Urothelium cell line (cell line): ENCODE measurements around the gene TNFRSF13B.
"Not testable (repeated sequence)": the region's sequence is repeated elsewhere in the genome, so short reads cannot be mapped to it uniquely, and the experiment has no call there.

Experiments used
- DNase-seq: peaks from one replicate; pipeline ENCODE4 v3.0.0; 2011; ENCODE audit warnings: low spot score, mixed read lengths
- FAIRE-seq: peaks from 2 replicates; lab custom pipeline; 2011; peaks lifted over from hg19 to GRCh38; lab: Jason Lieb, UNC

TNFRSF13B gene

GRCh38 chr17:16968786-16969185 lies 3.1 kb downstream of the TNFRSF13B start:
- FAIRE-seq = no peak

GRCh38 chr17:16962804-16963203 lies 9.1 kb downstream of the TNFRSF13B start:
- DNase-seq (no peak), FAIRE-seq (no peak)

More at GRCh38 chr17:16968786-16969185, 3.1 kb downstream of the TNFRSF13B start:
- no peak for DNase-seq

GRCh38 chr17:16961792-16962191 lies 10.1 kb downstream of the TNFRSF13B start:
- FAIRE-seq (no peak), DNase-seq (no peak)

GRCh38 chr17:16961022-16961421 lies 10.9 kb downstream of the TNFRSF13B start:
- not testable (repeated sequence) for DNase-seq, FAIRE-seq

GRCh38 chr17:16955011-16955410 lies 16.9 kb downstream of the TNFRSF13B start:
- DNase-seq = not testable (repeated sequence)

DNA sequence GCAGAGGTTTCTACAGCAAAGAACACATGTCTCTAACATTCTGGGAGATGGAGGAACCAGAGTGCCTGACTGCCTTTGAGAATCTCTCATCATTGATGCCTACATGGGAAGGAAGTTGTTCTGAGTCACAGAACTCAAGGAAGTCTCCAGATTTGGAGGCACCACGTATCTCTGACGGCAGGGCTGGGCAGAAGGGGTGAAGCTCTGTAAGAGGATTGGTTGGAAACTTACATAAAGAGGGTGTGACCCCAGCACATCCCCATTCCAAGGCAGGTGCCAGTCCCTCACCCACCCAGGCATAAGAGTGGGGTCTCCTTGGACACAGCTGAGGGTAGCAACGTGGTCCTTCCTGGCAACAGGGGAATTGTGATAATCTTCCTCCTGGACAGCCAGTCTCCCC lies 17.4 kb downstream of the TNFRSF13B start:
- DNase-seq = no peak

More at GRCh38 chr17:16955011-16955410, 16.9 kb downstream of the TNFRSF13B start:
- not testable (repeated sequence) for FAIRE-seq

DNA sequence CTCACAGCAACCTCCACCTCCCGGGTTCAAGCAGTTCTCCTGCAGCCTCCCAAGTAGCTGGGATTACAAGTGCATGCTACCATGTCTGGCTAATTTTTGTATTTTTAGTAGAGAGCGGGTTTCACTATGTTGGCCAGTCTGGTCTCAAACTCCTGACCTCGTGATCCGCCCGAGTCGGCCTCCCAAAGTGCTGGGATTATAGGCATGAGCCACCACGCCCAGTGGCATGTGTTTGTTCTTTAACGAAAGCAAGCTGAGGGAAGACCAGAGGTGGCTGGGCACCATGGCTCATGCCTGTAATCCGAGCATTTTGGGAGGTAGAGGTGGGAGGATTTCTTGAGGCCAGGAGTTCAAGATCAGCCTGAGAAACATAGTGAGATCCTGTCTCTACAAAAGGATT lies 18.1 kb downstream of the TNFRSF13B start:
- no peak for FAIRE-seq
- DNase-seq = no peak

More for the DNA sequence above, 17.4 kb downstream of the TNFRSF13B start:
- FAIRE-seq = no peak

DNA sequence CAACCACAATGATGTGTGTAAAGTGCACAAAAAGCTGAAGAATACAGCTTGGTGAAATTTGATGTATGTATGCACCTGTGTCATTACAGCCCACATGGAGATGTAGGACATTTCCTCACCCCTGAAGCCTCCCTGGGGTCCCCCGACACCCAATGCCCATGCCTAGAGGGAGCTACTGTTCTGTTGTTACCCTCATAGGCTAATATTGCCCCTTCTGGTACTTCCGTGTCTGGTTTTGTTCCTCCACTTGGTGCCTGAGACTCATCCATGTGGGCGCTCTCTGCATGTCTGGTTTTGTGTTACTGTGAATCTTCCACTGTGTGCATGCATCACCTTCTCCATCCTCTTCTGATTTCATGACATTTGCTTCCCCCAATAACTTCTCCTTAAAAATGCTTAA lies 18.6 kb downstream of the TNFRSF13B start:
- FAIRE-seq = no peak
- DNase-seq = no peak

DNA sequence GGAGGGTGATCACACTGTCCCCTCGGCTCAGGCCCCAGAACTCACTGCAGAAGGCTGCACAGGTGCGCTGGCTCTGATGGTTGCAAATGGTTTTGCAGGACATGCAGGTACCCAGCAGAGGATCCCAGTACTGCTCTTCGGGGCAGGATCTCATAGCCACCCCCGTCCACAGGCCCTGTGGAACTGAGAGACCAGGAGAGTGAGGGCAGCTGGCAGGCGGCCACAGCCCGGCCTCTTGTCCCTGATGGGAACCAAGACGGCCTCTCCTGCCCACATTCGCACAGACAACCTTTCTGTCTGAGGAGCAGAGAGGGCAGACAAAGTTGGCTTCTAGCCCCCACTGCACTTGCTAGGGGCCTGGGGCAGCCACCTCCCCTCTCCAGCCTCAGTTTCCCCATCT lies 19.5 kb downstream of the TNFRSF13B start:
- DNase-seq (no peak), FAIRE-seq (no peak)

- DNase-seq (no peak), FAIRE-seq (no peak)
Observed at GRCh38 chr17:16950488-16950887, 21.4 kb downstream of the TNFRSF13B start.

- FAIRE-seq = no peak
Observed at GRCh38 chr17:16948587-16949376, 23.1 kb downstream of the TNFRSF13B start.

DNA sequence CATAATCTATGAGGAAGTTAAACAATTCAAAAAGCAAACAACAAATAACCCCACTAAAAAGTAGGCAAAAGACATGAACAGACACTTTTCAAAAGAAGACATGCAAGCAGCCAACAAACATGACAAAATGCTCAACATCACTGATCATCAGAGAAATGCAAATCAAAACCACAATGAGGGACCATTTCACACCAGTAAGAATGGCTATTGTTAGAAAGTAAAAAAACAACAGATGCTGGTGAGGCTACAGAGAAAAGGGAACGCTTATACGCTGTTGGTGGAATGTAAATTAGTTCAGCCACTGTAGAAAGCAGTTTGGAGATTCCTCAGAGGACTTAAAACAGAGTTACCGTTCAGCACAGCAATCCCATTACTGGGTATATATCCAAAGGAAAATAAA lies 24.4 kb downstream of the TNFRSF13B start:
- FAIRE-seq (no peak), DNase-seq (no peak)

More at GRCh38 chr17:16948587-16949376, 23.1 kb downstream of the TNFRSF13B start:
- no peak for DNase-seq

GRCh38 chr17:16945663-16946218 lies 26.2 kb downstream of the TNFRSF13B start:
- DNase-seq = no peak
- no peak for FAIRE-seq

GRCh38 chr17:16945136-16945482 lies 26.8 kb downstream of the TNFRSF13B start:
- FAIRE-seq = no peak

DNA sequence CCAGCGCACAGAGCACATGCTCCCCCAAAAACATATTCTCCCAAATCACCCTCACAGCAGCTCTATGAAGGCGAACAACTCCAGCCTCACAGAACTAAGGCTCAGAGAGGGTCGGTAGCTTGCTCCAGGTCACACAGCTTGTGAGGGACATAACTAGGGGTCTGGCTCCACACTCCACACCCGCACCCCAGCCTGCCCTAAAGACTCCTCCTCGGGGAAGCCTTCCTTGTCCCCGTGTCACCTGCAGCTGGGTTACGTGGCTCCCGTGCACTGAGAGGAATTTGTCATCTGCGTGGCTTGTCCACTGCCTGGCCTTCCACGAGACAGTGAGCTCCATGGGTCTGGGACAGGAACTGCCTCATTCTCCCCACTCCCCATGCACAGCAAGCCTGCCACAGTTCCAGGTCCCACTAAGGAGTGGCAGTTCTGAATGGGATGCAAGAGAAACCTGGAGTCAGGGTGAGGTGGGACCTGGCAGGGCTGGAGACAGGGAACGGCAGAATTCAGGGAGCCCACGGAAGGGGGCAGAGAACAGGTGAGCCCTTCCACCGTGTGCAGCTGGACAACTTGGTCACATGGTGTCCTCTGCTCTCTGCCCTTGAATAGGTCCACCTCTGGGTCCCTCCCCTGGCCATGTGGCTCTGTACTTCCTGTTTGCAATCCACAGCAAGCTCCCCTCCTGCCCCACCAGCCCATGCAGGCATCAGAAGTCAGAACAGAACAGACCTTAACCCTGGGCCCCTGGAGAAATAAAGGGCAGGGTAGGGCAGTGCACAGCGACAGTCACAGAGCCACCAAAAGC lies 27.4 kb downstream of the TNFRSF13B start:
- FAIRE-seq (no peak), DNase-seq (no peak)

More at GRCh38 chr17:16945136-16945482, 26.8 kb downstream of the TNFRSF13B start:
- DNase-seq = no peak

DNA sequence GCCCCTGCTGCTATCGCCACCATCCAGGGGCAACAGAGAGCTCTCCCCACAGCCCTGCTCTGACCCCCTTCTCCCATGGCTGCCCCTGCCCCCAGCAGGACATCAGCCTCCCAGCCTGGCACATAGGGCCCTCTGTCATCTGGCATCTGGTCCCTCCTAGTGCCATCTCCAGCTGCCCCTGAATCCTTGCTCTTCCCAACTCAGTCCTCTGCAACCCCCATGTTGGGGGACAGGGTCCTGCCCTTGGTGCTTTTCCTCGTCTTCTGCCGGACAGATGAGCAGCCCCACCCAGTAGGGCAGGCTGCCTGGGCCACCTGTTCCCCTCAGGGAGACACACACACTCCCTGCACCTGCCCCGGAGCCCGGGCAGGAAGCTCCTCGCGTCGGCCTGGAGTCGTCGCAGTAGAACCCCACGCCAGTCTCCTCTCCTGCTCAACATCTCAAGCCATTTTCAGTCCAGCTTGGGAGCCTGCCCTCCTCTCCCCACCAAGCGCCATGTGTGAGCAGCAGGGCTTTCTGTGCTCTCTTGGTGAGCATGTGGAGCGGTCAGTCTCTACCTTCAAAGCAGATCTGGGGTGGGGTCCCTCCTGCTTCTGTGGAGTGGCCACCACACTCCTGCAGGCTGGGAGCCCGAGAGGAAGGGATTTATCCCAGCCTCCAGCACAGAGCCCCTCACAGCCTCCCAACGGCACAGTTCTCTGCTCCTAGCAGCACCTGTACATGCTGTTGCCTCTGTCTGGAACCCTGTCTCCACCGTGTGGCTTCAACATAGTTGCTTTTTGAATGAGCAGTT lies 28.2 kb downstream of the TNFRSF13B start:
- FAIRE-seq = no peak
- no peak for DNase-seq

DNA sequence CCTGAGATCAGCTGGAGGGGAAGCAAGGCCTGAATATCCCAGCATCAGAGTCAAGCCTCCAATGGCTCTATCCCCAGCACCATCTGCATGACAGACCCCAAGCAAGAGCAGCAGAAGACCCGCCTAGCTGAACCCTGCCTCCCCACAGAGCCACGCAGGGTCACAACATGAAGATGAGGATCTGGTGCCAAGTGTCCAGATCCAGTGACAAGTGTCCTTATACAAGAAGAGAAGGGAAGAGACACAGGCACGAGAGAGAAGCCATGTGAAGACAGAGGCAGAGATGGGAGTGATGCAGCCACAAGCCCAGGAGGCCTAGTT lies 28.9 kb downstream of the TNFRSF13B start:
- no peak for FAIRE-seq
- DNase-seq = no peak

DNA sequence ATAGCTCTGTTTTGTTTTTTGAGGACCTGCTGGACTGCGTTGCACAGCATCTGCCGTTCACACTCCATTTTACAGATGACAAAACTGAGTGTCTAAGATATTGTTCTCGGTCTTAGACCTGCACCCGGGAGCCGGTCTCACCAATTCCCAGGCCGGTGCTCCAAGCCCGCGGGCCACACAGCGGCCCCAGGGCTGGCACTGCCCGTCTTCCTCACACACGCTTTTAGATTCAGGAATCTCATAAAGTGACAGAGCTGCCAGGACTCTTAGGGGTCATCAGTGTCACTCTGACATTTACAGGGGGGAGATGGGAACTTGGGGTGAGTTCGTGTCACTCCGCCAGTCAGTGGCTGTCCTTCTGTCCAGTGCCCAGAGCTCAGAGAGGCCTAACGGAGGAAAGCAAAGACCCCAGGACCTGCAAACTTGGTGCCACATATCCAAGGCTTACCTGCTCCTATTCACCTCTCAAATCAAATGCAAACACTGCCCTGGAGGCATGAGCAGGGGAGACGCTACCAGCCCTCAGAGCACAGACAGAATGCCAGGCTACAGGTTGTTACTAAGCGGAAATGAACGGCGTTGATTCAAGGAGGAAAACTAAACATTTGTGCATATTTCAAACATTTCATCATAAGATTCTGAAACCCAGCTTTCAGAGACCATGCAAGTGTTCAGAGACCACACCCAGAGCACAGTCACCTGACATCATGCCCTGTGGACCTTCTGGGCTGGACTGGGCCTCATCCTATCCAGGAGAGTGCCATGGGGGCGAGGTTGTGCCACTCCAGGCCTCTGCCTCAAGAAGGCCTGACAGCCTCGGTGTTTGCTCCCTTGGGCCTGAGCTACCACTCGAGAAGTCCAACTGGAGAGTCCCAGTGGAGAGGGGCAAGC lies 29.5 kb downstream of the TNFRSF13B start:
- no peak for FAIRE-seq
- no peak for DNase-seq

DNA sequence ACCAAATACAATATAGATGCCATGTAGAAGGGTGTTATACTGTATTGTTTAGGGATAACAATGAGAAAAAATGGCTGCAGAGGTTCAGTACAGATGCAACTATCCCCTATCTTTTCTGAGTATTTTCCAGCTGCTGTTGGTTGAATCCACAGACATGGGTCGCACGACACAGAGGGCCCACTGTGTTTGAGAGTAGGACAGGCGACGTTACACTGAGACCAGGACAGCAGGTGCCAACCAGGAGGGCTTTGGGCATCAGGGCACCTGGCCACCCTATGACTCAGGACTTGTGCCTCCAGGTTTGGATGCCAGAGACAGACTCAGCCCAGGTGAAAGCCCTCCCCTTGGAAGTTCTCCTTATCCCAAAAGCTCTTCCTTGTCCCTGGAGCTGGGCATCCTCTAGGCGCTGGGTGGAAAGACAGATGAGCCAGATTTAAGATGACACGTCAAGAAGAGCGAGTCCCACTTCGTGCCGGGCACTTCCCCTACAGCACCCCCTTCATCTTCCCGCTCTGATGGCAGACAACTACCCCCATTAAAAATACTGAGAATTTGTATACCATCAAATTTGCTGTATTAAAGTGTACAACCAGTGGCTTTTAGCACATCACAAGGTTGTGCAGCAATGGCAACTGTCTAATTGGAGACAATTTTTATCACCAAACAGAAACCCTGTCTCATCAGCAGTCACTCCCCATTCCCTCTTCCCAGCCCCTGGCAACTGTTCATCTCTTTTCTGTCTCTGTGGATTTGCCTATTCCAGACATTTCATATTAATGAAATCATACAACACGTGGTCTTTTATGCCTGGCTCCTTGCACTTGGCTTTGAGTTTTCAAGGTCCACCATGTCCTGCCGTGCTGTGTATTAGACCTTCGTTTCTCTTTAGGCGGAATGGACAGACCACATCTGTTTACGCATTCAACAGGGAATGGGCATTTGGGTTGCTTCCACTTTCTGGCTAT lies 30.6 kb downstream of the TNFRSF13B start:
- FAIRE-seq (no peak), DNase-seq (no peak)
